Liver (tissue), 5 donors: ENCODE results near the gene PGBD5. TPM values are rescaled to one million over a fixed set of nuclear protein-coding genes. Genes with fewer than 3 reads are reported as not detected.

Experiments used
- polyA plus RNA-seq, 2 donors: library from polyadenylated mRNA; stranded (reverse) in 1 of 2; unstranded in 1 of 2; fragments of 200-250 nt in 1 of 2; fragments of >200 nt in 1 of 2; fragmentation: Nextera tagmentation in 1 of 2; extraction: Ambion mirVana in 1 of 2; gene quantifications; one replicate each; pipeline versions ENCODE4 v1.2.1 to v1.2.3, GENCODE V29; 2013 to 2015
- total RNA-seq, 2 donors: library from RNA; depleted of rRNA; stranded (reverse); fragments of >200 nt; gene quantifications; one replicate each; pipeline ENCODE4 v1.2.3, GENCODE V29; 2014
- TF ChIP-seq, protein P1 (sequence below): IDR thresholded peaks from 2 replicates; pipeline ENCODE4 v1.6.1; 2016; ENCODE audit warnings: antibody characterized with exemption, mild to moderate bottlenecking
- donor health status: healthy.
- donor health status: healthy.
- donor health status: healthy.

PGBD5 gene
- total and polyA plus RNA-seq, 4 donors: 0.88 to 5.4 (median 2.7) TPM

DNA sequence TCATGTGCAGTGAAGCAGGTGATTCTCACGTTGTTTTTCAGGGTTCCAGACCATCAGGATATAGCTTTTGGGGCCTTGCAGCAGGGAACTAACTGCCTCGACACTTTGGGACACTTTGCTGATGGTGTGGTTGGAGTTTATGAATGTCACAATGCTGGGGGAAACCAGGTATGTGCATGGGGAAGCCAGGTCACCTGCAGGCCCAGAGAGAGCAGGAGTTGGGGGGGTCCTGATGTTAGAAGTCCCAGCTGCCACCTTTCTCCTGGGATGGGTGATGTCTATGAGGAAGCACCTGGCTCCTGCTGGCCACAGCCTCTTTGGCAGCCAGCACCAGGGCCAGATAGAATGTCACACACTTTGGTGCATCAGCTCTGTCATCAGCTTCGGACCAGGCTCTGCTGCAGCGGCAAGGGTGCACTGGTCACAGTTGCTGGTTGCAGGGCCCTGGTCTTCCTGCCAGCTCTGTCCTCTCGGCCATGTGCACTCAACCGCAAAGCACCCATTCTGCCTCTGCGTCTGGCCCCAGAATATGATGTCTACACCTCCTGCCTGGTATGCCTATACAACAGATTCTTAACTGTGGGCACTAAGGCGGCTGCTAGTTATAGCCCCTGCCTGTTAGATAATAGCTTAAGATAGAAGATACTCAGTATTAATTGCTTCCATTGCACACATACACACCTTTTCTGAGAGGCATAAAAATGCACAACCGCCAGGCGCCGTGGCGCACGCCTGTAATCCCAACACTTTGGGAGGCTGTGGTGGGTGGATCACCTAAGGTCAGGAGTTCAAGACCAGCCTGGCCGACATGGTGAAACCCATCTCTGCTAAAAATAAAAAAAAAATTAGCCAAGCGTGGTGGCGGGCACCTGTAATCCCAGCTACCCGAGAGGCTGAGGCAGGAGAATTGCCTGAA is 160.7 kb downstream of the PGBD5 start (continued):
- TF ChIP-seq, protein P1, sequence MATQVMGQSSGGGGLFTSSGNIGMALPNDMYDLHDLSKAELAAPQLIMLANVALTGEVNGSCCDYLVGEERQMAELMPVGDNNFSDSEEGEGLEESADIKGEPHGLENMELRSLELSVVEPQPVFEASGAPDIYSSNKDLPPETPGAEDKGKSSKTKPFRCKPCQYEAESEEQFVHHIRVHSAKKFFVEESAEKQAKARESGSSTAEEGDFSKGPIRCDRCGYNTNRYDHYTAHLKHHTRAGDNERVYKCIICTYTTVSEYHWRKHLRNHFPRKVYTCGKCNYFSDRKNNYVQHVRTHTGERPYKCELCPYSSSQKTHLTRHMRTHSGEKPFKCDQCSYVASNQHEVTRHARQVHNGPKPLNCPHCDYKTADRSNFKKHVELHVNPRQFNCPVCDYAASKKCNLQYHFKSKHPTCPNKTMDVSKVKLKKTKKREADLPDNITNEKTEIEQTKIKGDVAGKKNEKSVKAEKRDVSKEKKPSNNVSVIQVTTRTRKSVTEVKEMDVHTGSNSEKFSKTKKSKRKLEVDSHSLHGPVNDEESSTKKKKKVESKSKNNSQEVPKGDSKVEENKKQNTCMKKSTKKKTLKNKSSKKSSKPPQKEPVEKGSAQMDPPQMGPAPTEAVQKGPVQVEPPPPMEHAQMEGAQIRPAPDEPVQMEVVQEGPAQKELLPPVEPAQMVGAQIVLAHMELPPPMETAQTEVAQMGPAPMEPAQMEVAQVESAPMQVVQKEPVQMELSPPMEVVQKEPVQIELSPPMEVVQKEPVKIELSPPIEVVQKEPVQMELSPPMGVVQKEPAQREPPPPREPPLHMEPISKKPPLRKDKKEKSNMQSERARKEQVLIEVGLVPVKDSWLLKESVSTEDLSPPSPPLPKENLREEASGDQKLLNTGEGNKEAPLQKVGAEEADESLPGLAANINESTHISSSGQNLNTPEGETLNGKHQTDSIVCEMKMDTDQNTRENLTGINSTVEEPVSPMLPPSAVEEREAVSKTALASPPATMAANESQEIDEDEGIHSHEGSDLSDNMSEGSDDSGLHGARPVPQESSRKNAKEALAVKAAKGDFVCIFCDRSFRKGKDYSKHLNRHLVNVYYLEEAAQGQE: no peak

Other genes with a start within 250 kb of the PGBD5 start
- 10 to 100 TPM; 13.3 to 15.4 TPM for gene COG2, start 216.1 kb upstream of the PGBD5 start, total RNA-seq
- 10 to 100 TPM in 1 of 2 donors, 1 to 10 TPM in 1; 6.4 to 16.1 TPM for gene COG2, start 216.1 kb upstream of the PGBD5 start, polyA plus RNA-seq